GM18858 (cell line): ENCODE results near the gene DPF3.

Experiments
- ATAC-seq: cut with Tn5 transposase; IDR thresholded peaks from one replicate; pipeline ENCODE4 v1.9.1; 2021; ENCODE audit not compliant: unreplicated experiment

The DPF3 gene

DNA sequence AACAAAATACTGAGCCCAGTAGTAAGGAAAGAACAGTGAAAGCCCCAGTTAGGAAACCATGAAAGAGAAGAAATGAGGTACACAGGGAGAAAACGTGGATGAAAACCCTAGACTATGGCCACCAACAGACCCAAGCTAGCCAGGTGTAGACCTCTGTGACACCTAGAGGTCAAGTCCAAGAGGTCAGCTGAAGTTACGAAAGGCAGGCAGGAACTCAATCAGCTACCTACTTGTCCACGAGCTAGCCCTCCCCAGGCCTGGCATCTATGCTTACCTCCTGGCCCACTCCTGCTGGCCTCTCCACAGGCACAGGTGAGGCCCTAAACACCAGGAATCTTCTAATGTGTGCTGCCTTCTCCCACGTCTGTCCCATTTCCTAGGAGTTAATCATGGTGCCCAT, 48.7 kb downstream of the DPF3 start:
- no peak for ATAC-seq

DNA sequence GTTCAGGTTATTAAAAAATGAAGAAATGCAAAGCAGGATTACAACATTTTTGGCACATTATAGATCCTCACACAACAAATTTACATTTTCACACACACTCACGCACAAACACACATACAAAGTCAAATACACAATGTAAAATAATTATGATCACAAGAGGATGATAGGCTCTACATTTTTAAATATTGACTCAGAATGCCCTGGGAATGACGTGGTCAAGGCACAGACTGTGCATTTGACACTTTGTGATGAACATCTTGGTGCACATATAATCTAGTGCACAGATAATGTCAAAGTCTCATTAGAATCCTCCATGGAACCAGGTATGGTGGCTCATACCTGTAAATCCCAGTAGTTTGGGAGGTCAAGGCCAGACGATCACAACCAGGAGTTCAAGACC, 49.4 kb downstream of the DPF3 start:
- no peak for ATAC-seq

GRCh38 chr14:72839753-72840607, 53.9 kb downstream of the DPF3 start:
- no peak for ATAC-seq

- ATAC-seq = no peak
Observed at GRCh38 chr14:72839351-72839750, 54.5 kb downstream of the DPF3 start.

- no peak for ATAC-seq
Observed at GRCh38 chr14:72836085-72836484, 57.8 kb downstream of the DPF3 start.

DNA sequence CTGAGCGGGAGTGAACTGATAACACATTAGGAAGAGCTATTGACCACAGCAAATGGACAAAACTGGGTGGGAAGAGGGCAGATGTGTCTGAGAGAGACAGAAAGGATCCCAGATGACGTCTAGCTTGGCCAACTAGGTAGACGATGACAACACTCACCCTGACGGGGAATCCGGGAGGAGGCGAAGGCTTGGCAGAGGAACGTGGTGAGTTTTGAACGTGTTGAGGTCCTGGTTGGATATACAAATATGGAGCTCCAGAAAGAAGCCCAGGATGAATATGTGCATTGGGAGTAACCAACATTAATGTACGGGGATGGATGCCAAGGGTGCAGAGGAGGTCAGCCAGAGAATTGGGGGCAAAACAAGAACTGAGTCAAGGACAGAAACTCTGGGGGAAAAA, 60.7 kb downstream of the DPF3 start:
- ATAC-seq = no peak

- no peak for ATAC-seq
Observed at GRCh38 chr14:72830786-72831594, 62.9 kb downstream of the DPF3 start.

DNA sequence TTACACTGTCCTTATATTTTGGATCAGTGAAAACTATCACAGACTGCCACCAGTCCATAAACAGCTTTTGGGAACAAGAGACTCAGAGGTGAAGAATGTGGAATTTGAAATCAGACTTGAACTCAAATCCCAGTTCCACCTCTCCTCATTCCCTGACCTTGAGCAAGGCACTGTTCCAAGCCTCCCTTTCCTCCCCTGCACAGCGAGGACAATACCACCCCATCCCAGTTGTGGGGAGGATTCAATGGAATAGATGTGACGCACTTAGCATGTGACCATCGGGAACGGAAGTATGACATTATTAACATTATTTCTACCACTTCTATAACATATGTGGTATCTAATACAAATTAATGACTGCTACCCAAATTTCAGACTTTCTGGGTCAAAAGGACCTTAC, 63.5 kb downstream of the DPF3 start:
- ATAC-seq = no peak

DNA sequence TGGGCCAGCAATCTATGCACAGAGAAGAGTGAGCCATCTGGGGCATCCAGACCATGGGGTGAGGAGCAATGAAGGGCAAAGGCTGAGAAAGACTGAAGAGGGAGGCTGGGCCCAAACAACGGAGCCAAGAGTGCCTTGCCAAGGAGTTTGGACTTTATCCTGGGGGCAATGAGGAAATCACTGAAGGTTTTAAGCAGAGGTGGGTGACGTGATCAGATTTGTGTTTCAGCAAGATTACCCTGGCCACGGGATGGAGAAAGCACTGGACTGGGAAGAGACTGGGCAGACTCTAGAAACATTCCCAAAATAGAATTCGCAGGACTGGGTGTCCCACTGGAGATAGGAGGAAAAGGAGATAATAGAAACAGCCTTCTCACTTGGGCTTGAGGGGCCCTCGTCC, 65.3 kb downstream of the DPF3 start:
- no peak for ATAC-seq

GRCh38 chr14:72826039-72826438, 67.9 kb downstream of the DPF3 start:
- ATAC-seq = no peak

DNA sequence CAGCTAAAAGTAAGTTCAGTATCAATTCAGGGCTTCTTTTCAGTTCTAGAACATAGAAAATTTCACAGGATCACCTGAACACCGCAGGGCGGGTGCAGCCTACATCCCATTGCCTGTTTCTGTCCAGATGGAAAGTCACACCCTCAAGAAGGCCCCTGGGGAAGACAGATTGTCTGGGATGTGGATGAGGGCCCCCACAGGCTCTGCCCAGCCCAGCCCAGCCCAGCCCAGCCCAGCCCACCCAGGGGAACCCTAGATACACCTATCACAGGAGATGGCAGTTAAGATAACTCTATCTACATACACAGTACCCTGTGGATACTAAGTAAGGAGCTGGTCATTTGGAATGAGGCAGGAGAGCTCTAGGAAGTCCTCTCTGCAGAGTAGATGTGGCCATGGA, 68.4 kb downstream of the DPF3 start:
- no peak for ATAC-seq

DNA sequence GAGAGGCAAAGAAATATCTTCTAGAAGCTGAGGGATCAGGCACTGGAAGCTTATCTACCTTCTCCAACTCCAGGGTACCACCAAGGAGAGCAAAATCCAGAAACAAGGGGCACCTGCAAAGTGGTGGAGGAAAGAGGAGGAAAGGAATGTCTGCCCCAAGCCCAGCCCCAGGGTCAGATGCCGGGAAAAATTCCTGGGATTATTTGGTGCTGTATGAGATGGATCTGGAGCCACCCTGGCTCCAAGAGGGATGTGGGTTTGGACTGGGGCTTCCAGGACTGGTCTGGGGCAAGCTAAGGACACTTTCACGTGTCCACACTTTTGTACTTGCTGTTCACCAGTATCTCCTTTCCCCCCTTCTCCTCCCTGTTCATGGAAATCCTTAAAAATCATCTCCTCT, 69.8 kb downstream of the DPF3 start:
- ATAC-seq = no peak

GRCh38 chr14:72822946-72823611, 70.8 kb downstream of the DPF3 start:
- no peak for ATAC-seq

DNA sequence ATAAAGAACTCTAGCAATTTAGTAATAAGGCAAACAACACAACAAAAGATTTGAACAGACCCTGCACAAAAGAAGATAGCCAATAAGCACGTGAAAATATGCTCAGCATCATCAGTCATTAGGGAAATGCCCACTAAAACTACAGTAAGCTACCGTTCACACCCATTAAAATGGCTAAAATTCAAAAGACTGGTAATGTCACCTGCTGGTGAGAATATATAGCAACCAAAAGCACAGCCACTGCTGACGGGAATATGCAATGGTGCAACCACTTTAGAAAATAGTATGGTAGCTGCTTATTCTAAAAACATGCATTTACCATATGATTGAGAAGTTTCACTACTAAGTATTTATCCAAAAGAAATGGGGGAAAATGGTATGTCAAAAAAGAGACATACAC, 74.9 kb downstream of the DPF3 start:
- ATAC-seq = no peak

GRCh38 chr14:72816287-72816686, 77.6 kb downstream of the DPF3 start:
- ATAC-seq = no peak

DNA sequence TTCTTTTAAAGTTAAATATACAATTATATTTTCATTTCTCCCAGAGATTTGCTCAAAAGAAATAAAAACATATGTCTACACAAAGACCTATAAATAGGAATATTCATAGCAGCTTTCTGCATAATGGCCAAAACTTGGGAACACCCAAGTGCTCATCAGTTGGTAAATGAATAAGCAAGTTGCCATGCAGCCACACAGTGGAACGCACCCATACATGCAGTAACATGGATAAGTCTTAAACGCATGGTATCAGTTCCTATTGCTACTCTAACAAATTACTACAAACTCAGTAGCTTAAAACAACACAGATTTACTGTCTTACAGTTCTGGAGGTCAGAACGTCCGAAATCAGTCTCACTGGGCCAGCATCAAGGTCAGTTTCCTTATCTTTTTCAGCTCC, 78.5 kb downstream of the DPF3 start:
- ATAC-seq = no peak

DNA sequence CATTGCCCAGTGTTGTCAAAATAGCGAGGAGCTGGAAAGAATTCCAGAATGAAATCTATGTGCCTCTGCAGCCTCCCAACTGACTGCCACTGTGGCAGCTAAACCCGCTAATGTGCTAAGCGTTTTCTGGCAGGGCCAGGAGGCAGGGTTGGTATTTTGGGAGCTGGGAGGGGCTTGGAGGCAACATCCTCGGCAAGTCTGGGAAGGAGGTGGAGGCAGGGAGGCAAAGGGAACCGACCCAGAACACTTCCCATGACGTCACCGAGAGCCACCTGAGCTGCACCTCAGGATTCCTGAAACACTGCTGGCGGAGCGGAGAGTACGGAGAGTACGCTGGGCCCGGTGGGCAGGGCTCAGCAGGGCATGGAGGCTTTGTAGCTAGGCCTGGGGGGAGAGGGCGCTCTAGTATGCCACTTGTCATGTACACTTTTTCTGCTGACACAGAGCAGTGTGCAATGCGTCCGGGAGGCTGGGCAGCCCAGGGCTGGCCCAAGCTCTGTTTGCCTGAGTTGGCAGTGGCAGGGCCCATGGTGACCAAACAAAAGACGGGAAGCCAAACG, 81.5 kb downstream of the DPF3 start:
- no peak for ATAC-seq

- no peak for ATAC-seq
Observed at GRCh38 chr14:72810201-72810600, 83.7 kb downstream of the DPF3 start.

GRCh38 chr14:72809063-72809462, 84.8 kb downstream of the DPF3 start:
- ATAC-seq = no peak

DNA sequence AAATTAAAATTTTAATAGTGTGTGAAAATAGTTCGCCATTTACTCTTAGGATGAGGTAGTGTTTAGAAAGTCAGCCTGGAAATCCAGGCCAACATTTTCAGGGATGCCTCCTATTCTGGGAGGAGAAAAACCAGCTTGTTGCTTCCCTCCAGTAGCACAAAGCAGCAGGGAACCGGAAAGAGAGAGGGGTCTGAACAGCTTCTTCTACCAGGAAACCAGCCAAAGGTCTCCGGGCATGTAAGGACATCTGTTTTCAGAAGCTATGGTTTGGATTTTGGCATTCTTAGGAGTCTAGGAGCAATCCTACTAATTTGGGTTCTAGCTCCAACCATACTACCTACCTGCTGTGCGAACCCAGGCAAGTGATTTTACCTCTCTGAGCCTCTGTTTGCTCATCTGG, 85.3 kb downstream of the DPF3 start:
- no peak for ATAC-seq

DNA sequence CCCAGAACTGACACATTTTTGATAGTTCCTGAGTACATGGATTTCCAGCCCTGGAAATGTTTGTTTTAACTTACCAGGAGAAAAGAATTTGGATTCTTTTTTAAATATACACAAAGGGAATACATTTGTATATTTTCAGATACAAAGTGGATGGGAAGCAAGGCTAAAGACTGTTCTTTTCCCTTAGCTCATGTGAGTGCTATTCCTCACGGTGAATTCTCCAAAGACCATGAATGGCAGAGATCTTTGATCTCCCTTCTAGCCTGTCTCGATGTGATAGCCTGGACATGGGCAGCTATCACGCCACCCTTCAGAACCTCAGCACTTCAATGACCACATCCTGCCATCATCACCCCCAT, 91.3 kb downstream of the DPF3 start:
- ATAC-seq = no peak
